HepG2 (cell line): ENCODE measurements around the gene RPUSD4. TPM values are rescaled to one million over a fixed set of nuclear protein-coding genes. Genes with fewer than 3 reads are reported as not detected.

Source experiments
- BRCA1 ChIP-seq: sonication (generic); formaldehyde crosslinking; IDR thresholded peaks from 2 replicates; pipeline ENCODE4 v1.4.0; 2020; ENCODE audit warnings: missing genetic modification reagents
- HOXA7 ChIP-seq: sonication (generic); formaldehyde crosslinking; IDR thresholded peaks from 2 replicates; pipeline ENCODE4 v1.8.1; 2022; ENCODE audit warnings: mild to moderate bottlenecking, missing genetic modification reagents, moderate library complexity
- MED13 ChIP-seq: sonication (generic); formaldehyde crosslinking; IDR thresholded peaks from 2 replicates; pipeline ENCODE4 v1.5.0; 2020; ENCODE audit warnings: missing genetic modification reagents
- SNRNP70 ChIP-seq: fragments of 200-400 bp; formaldehyde crosslinking; IDR thresholded peaks from 2 replicates; pipeline ENCODE4 v1.6.1; 2017; ENCODE audit warnings: mild to moderate bottlenecking, low read depth, low read length, moderate library complexity
- ZNF747 ChIP-seq: sonication (generic); formaldehyde crosslinking; IDR thresholded peaks from 2 replicates; pipeline ENCODE4 v1.8.1; 2023; ENCODE audit warnings: missing genetic modification reagents, mild to moderate bottlenecking, borderline replicate concordance
- ZNF777 ChIP-seq: sonication (generic); formaldehyde crosslinking; IDR thresholded peaks from 2 replicates; pipeline ENCODE4 v1.4.0; 2020; ENCODE audit warnings: missing genetic modification reagents
- ZNF816 ChIP-seq: sonication (generic); formaldehyde crosslinking; IDR thresholded peaks from 2 replicates; pipeline ENCODE4 v1.8.0; 2022; ENCODE audit warnings: missing genetic modification reagents, mild to moderate bottlenecking, borderline replicate concordance
- ZNF841 ChIP-seq: sonication (generic); formaldehyde crosslinking; IDR thresholded peaks from 2 replicates; pipeline ENCODE4 v1.8.1; 2023; ENCODE audit warnings: missing genetic modification reagents, borderline replicate concordance
- polyA plus RNA-seq, 8 experiments: library from polyadenylated mRNA; depleted of rRNA in 3 of 8; stranded (reverse) in 7 of 8; unstranded in 1 of 8; fragments of >200 nt; fragmentation: Illumina TruSeq in 4 of 8; extraction: Trizol in 4 of 8; gene quantifications; 2 replicates each; pipeline versions ENCODE4 v1.2.1 to v1.2.3, GENCODE V29; 2011 to 2016; ENCODE audit warnings: low read depth in 4 of 8, missing spikeins in 1 of 8, mixed read lengths in 1 of 8; ENCODE audit not compliant: insufficient read depth in 1 of 8
- total RNA-seq, 5 experiments: library from RNA; depleted of rRNA; stranded (reverse); fragments of >200 nt; fragmentation: Illumina TruSeq; extraction: Trizol; gene quantifications; 2 replicates each; pipeline ENCODE4 v1.2.3, GENCODE V29; 2016; ENCODE audit warnings: low read depth in 1 of 5
- TF ChIP-seq, protein P1 (sequence below): sonication (generic); formaldehyde crosslinking; IDR thresholded peaks from 2 replicates; pipeline ENCODE4 v1.5.1; 2020; ENCODE audit warnings: mild to moderate bottlenecking, missing genetic modification reagents, moderate library complexity
- TF ChIP-seq, protein P2 (sequence below): sonication (generic); formaldehyde crosslinking; IDR thresholded peaks from 2 replicates; pipeline ENCODE4 v1.4.0; 2020; ENCODE audit warnings: missing genetic modification reagents
- TF ChIP-seq, protein P3 (sequence below): sonication (generic); formaldehyde crosslinking; IDR thresholded peaks from 2 replicates; pipeline ENCODE4 v1.9.0; 2022; ENCODE audit warnings: low read depth, missing genetic modification reagents

RPUSD4 gene
- total and polyA plus RNA-seq, 2 of the 13 experiments (the other 11 are each of a cell fraction or from before 2014, with no cell fraction given): 45.0 to 52.9 TPM

DNA sequence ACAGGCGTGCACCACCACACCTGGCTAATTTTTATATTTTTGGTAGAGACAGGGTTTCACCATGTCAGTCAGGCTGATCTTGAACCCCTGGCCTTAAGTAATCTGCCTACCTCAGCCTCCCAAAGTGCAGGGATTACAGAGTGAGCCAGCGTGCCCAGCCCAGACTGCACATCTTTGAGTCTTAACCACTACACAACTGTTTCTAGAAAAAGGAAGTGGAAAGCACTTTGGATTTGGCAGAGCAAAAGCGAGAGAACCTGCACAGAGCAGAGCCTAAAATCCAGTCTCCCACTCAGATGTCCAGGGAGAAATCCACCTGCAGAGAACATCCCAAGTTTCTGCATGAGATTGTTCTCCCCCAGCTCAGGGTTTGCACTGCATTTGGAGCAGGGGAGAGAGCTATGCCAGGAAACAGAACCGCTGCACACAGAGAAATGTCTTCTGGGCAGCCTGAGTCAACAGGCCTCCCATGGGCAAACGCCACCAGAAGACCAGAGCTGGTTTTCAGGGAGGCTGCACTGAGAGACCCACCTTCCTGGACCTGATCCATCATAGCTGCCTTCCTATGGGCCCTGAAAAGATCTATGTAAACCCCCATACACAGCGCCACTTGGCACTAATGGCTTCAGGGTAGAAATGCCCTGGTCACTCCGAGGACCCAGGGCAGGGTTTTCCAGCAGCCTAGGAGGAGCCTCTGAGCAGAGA is 54.0 kb downstream of the RPUSD4 start (continued):
- TF ChIP-seq, protein P1, sequence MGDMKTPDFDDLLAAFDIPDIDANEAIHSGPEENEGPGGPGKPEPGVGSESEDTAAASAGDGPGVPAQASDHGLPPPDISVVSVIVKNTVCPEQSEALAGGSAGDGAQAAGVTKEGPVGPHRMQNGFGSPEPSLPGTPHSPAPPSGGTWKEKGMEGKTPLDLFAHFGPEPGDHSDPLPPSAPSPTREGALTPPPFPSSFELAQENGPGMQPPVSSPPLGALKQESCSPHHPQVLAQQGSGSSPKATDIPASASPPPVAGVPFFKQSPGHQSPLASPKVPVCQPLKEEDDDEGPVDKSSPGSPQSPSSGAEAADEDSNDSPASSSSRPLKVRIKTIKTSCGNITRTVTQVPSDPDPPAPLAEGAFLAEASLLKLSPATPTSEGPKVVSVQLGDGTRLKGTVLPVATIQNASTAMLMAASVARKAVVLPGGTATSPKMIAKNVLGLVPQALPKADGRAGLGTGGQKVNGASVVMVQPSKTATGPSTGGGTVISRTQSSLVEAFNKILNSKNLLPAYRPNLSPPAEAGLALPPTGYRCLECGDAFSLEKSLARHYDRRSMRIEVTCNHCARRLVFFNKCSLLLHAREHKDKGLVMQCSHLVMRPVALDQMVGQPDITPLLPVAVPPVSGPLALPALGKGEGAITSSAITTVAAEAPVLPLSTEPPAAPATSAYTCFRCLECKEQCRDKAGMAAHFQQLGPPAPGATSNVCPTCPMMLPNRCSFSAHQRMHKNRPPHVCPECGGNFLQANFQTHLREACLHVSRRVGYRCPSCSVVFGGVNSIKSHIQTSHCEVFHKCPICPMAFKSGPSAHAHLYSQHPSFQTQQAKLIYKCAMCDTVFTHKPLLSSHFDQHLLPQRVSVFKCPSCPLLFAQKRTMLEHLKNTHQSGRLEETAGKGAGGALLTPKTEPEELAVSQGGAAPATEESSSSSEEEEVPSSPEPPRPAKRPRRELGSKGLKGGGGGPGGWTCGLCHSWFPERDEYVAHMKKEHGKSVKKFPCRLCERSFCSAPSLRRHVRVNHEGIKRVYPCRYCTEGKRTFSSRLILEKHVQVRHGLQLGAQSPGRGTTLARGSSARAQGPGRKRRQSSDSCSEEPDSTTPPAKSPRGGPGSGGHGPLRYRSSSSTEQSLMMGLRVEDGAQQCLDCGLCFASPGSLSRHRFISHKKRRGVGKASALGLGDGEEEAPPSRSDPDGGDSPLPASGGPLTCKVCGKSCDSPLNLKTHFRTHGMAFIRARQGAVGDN: no peak
- TF ChIP-seq ZNF777 (CRISPR knock-in tag) (no peak), HOXA7 (CRISPR knock-in tag) (no peak), SNRNP70 (no peak), BRCA1 (no peak), MED13 (CRISPR knock-in tag) (no peak), ZNF841 (CRISPR knock-in tag) (no peak), ZNF816 (no peak), ZNF747 (0 out of 2 replicates have a peak, but pooled peaks have one; percentile 1)
- TF ChIP-seq, protein P2, sequence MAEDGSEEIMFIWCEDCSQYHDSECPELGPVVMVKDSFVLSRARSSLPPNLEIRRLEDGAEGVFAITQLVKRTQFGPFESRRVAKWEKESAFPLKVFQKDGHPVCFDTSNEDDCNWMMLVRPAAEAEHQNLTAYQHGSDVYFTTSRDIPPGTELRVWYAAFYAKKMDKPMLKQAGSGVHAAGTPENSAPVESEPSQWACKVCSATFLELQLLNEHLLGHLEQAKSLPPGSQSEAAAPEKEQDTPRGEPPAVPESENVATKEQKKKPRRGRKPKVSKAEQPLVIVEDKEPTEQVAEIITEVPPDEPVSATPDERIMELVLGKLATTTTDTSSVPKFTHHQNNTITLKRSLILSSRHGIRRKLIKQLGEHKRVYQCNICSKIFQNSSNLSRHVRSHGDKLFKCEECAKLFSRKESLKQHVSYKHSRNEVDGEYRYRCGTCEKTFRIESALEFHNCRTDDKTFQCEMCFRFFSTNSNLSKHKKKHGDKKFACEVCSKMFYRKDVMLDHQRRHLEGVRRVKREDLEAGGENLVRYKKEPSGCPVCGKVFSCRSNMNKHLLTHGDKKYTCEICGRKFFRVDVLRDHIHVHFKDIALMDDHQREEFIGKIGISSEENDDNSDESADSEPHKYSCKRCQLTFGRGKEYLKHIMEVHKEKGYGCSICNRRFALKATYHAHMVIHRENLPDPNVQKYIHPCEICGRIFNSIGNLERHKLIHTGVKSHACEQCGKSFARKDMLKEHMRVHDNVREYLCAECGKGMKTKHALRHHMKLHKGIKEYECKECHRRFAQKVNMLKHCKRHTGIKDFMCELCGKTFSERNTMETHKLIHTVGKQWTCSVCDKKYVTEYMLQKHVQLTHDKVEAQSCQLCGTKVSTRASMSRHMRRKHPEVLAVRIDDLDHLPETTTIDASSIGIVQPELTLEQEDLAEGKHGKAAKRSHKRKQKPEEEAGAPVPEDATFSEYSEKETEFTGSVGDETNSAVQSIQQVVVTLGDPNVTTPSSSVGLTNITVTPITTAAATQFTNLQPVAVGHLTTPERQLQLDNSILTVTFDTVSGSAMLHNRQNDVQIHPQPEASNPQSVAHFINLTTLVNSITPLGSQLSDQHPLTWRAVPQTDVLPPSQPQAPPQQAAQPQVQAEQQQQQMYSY (CRISPR knock-in tag): no peak
- TF ChIP-seq, protein P3, sequence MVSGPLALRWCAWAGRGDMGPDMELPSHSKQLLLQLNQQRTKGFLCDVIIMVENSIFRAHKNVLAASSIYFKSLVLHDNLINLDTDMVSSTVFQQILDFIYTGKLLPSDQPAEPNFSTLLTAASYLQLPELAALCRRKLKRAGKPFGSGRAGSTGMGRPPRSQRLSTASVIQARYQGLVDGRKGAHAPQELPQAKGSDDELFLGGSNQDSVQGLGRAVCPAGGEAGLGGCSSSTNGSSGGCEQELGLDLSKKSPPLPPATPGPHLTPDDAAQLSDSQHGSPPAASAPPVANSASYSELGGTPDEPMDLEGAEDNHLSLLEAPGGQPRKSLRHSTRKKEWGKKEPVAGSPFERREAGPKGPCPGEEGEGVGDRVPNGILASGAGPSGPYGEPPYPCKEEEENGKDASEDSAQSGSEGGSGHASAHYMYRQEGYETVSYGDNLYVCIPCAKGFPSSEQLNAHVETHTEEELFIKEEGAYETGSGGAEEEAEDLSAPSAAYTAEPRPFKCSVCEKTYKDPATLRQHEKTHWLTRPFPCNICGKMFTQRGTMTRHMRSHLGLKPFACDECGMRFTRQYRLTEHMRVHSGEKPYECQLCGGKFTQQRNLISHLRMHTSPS: peak; percentile 12; the same call in 1 of the 2 replicates
